Spleen (tissue), 7 donors: Measurements from ENCODE around the gene CCDC148.

Source experiments
- POLR2A ChIP-seq, 3 donors: fragments of 450-650 bp; IDR thresholded peaks; one replicate each; pipeline ENCODE4 v1.5.1; 2017; ENCODE audit warnings: antibody characterized with exemption in 3 of 3, mild to moderate bottlenecking in 1 of 3
- TF ChIP-seq, protein P1 (sequence below), 11 experiments: fragments of 200-600 bp in 7 of 11; fragments of 450-650 bp in 4 of 11; sonication (generic) in 4 of 11; IDR thresholded peaks in 8 of 11; conservative IDR thresholded peaks in 3 of 11; 1 replicate in 7 of 11; 2 replicates in 4 of 11; pipeline versions ENCODE4 v1.4.0 to v1.8.0; 2016 to 2021; ENCODE audit warnings: antibody characterized with exemption in 11 of 11, inconsistent platforms in 4 of 11, mild to moderate bottlenecking in 1 of 11
- donor health status: DM: no; HTN: no; CAD: no; lungs with moderate emphysema.
- donor health status: DM: no; HTN: no; CAD: no.
- donor health status: DM: no; HTN: no; CAD: no.

DNA sequence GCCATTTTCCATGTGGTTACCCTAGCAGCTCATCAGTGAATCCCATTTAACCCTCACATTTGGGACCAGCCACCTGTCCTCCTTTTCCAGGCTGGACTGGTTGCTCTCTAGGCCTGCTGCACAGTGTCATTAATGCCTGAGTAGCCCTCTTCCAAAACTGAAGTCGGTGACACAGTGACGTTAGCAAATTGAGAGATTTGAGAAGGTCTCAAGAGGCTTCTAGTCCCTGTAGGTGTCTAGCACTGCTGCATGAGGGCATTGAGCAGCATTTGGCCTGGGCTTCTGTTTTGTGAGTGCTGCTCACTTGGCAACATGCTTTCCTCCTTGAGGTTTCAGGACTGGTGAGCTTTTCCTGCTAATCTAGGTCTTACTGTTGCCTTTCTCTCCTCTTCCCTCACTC is 36.9 kb upstream of the CCDC148 start:
- TF ChIP-seq, protein P1, sequence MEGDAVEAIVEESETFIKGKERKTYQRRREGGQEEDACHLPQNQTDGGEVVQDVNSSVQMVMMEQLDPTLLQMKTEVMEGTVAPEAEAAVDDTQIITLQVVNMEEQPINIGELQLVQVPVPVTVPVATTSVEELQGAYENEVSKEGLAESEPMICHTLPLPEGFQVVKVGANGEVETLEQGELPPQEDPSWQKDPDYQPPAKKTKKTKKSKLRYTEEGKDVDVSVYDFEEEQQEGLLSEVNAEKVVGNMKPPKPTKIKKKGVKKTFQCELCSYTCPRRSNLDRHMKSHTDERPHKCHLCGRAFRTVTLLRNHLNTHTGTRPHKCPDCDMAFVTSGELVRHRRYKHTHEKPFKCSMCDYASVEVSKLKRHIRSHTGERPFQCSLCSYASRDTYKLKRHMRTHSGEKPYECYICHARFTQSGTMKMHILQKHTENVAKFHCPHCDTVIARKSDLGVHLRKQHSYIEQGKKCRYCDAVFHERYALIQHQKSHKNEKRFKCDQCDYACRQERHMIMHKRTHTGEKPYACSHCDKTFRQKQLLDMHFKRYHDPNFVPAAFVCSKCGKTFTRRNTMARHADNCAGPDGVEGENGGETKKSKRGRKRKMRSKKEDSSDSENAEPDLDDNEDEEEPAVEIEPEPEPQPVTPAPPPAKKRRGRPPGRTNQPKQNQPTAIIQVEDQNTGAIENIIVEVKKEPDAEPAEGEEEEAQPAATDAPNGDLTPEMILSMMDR (IDR thresholded peaks at IDR 0.05 in 8 of 11, conservative IDR thresholded peaks at IDR 0.05 in 3 of 11): no peak
- no peak for TF ChIP-seq POLR2A (IDR thresholded peaks at IDR 0.05)
